Spleen (tissue), 13 donors: ENCODE data around the gene NDUFV2. TPM values are rescaled to one million over a fixed set of nuclear protein-coding genes. Genes with fewer than 3 reads are reported as not detected.

ENCODE experiments used
- DNase-seq: peaks from one replicate; pipeline ENCODE4 v3.0.0-alpha.2; 2020
- H3K27ac ChIP-seq, 8 donors: fragments of 200-600 bp; sonication (generic) in 7 of 8; 1 replicate in 4 of 8; 2 replicates in 4 of 8; pipeline versions ENCODE4 v1.5.0 to v1.8.0; 2016 to 2021; ENCODE audit warnings: inconsistent platforms in 4 of 8, mild to moderate bottlenecking in 4 of 8, moderate library complexity in 1 of 8
- H3K27me3 ChIP-seq, 7 donors: fragments of 200-600 bp; sonication (generic) in 6 of 7; replicated peaks in 1 of 7; 1 replicate in 4 of 7; 2 replicates in 3 of 7; pipeline versions ENCODE4 v1.5.0 to v1.8.0; 2016 to 2021; ENCODE audit warnings: inconsistent platforms in 3 of 7, mild to moderate bottlenecking in 1 of 7
- H3K36me3 ChIP-seq, 6 donors: fragments of 200-600 bp; sonication (generic) in 5 of 6; 1 replicate in 4 of 6; 2 replicates in 2 of 6; pipeline versions ENCODE4 v1.5.0 to v1.8.0; 2016 to 2021; ENCODE audit warnings: inconsistent platforms in 2 of 6
- H3K4me1 ChIP-seq, 6 donors: fragments of 200-600 bp; sonication (generic) in 5 of 6; 1 replicate in 3 of 6; 2 replicates in 3 of 6; pipeline versions ENCODE4 v1.5.0 to v1.8.0; 2016 to 2021; ENCODE audit warnings: inconsistent platforms in 3 of 6
- H3K4me3 ChIP-seq, 8 donors: fragments of 200-600 bp; sonication (generic) in 7 of 8; 1 replicate in 4 of 8; 2 replicates in 4 of 8; pipeline versions ENCODE4 v1.5.0 to v1.8.0; 2016 to 2021; ENCODE audit warnings: inconsistent platforms in 4 of 8, mild to moderate bottlenecking in 4 of 8, moderate library complexity in 2 of 8
- H3K9me3 ChIP-seq, 8 donors: fragments of 200-600 bp; sonication (generic) in 7 of 8; 1 replicate in 4 of 8; 2 replicates in 4 of 8; pipeline versions ENCODE4 v1.5.0 to v1.8.0; 2016 to 2021; ENCODE audit warnings: inconsistent platforms in 4 of 8
- POLR2A ChIP-seq, 3 donors: fragments of 450-650 bp; IDR thresholded peaks; one replicate each; pipeline ENCODE4 v1.5.1; 2017; ENCODE audit warnings: antibody characterized with exemption in 3 of 3, mild to moderate bottlenecking in 1 of 3
- POLR2AphosphoS5 ChIP-seq, 3 donors: sonication (generic); formaldehyde crosslinking; IDR thresholded peaks; one replicate each; pipeline ENCODE4 v1.5.1; 2017; ENCODE audit warnings: antibody characterized with exemption in 3 of 3
- WGBS, 5 donors: extraction: QIAGEN DNeasy Blood & Tissue Kit in 3 of 5; methylation state at CpG; one replicate each; pipeline versions ENCODE4 v1.1.5 to v1.1.7; 2013 to 2018; 5-methylcytosine and 5-hydroxymethylcytosine counted together
- intact Hi-C: fragments of 100-400 bp; cut with DNase I; formaldehyde crosslinking; loops from one replicate; pipeline ENCODE4 v1.15.0; 2023; ENCODE audit warnings: low total_unique reads
- long read RNA-seq, 2 donors: transcript quantifications; one replicate each; lab custom pipeline, GENCODE V29; 2026
- polyA plus RNA-seq, 3 donors: library from polyadenylated mRNA; stranded (reverse); fragments of 200-250 nt; gene quantifications; one replicate each; pipeline ENCODE4 v1.2.1, GENCODE V29; 2013
- total RNA-seq, 7 donors: library from RNA; depleted of rRNA in 3 of 7; stranded (reverse); fragments of >200 nt in 3 of 7; fragmentation: NEBNext Ultra II Directional in 4 of 7; extraction: Animal tissue kit (Norgen Biotek cat#: 25700) in 4 of 7; gene quantifications; one replicate each; pipeline versions ENCODE4 v1.1.0 to v1.2.1, GENCODE V29; 2016 to 2021
- TF ChIP-seq, protein P1 (sequence below), 11 experiments: fragments of 200-600 bp in 7 of 11; fragments of 450-650 bp in 4 of 11; sonication (generic) in 4 of 11; IDR thresholded peaks in 8 of 11; conservative IDR thresholded peaks in 3 of 11; 1 replicate in 7 of 11; 2 replicates in 4 of 11; pipeline versions ENCODE4 v1.4.0 to v1.8.0; 2016 to 2021; ENCODE audit warnings: antibody characterized with exemption in 11 of 11, inconsistent platforms in 4 of 11, mild to moderate bottlenecking in 1 of 11
- donor health status: healthy with polysubstance abuse.
- donor health status: DM: no; HTN: no; CAD: no; lungs with moderate emphysema.
- donor health status: DM: no; HTN: no; CAD: no.
- donor health status: Bipolar disorder and iron deficiency.
- donor health status: healthy.
- donor health status: DM: no; HTN: no; CAD: no.
- donor health status: DM: yes; HTN: yes; CAD: no.

NDUFV2 gene
- total RNA-seq = 100 to 1,000 TPM in 2 of 7 donors, 10 to 100 TPM in 5; 89.8 to 108 (median 92.4) TPM
- polyA plus RNA-seq = 100 to 1,000 TPM; 157 to 175 (median 160) TPM
- long read RNA-seq, donor 1, transcript NDUFV2-201 (8 exons, 930 nt) = major isoform, 72 of 72 reads
- long read RNA-seq, donor 1, partial matches to known transcripts = 0 of 72 reads
- long read RNA-seq, donor 1, other reads (novel, unspliced or antisense) = 0 of 72 reads
- long read RNA-seq, donor 2, transcript NDUFV2-201 (8 exons, 930 nt) = major isoform, 35 of 35 reads
- long read RNA-seq, donor 2, partial matches to known transcripts = 0 of 35 reads
- long read RNA-seq, donor 2, other reads (novel, unspliced or antisense) = 0 of 35 reads

DNA sequence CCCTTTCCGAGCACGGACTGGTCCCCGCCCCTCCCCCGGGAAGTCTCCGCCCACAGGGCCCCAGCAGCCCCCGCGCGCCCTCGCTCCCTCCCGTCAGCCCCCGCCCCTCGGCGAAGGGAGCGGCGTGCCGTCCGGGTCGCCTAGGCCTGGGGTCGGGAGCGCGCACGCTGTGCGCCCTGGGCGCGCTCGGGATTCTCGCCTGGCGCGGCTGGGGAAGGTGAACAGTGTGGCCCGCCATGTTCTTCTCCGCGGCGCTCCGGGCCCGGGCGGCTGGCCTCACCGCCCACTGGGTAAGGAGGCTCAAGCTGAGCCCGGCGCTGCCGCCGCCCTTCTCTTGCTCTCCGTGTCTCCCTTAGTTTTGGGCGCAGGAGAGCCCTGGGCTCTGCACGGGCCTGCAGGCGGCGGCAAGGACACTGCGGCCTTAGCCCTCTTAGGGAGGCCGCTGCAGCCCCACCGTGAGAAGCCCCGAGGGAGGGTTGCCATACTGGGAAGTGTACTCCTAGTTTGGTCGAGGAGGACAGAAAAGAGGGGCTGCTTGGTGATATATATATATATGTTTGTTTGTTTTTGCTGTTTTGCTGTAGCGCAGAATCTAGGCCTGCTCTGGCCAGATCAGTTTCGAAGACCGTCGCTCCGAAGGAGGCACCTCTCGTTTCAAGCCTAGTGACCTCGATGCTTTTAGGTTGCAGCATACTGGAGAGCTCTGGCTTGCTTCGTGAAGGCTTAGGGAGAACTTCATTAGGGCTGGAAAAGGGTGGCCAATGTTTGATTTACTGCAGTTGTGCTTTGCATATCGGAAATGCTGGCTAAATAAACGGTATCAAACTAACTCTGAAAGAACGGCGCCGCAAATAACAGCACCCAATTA lies at the start of gene NDUFV2:
TSS of gene NDUFV2 (plus strand) at position 192 of the 868 bp plus-strand sequence. CDS start at position 237, 45 bp downstream.
- Histone ChIP-seq H3K4me1 (peaks cover 39 to 65% (median 53%) of the 10 kb centered on the region in 6 donors), H3K9me3 (no peaks in the 10 kb centered on the region), H3K27me3 (no peaks in the 10 kb centered on the region), H3K36me3 (no peaks in the 10 kb centered on the region), H3K27ac (peak within 1 kb of the TSS; percentile 92 to 98 (median 97)), H3K4me3 (peak within 1 kb of the TSS; percentile 65 to 78 (median 72))
- intact Hi-C loops = loop anchor here (5.0 kb wide), 1 partner anchor 35 kb away; the partner anchor contains the start of gene ANKRD12
- DNase-seq = peak; percentile 100
- TF ChIP-seq POLR2A (IDR thresholded peaks at IDR 0.05) = peak in 2 of 3 donors; percentile 62 to 66
- TF ChIP-seq, protein P1, sequence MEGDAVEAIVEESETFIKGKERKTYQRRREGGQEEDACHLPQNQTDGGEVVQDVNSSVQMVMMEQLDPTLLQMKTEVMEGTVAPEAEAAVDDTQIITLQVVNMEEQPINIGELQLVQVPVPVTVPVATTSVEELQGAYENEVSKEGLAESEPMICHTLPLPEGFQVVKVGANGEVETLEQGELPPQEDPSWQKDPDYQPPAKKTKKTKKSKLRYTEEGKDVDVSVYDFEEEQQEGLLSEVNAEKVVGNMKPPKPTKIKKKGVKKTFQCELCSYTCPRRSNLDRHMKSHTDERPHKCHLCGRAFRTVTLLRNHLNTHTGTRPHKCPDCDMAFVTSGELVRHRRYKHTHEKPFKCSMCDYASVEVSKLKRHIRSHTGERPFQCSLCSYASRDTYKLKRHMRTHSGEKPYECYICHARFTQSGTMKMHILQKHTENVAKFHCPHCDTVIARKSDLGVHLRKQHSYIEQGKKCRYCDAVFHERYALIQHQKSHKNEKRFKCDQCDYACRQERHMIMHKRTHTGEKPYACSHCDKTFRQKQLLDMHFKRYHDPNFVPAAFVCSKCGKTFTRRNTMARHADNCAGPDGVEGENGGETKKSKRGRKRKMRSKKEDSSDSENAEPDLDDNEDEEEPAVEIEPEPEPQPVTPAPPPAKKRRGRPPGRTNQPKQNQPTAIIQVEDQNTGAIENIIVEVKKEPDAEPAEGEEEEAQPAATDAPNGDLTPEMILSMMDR (IDR thresholded peaks at IDR 0.05 in 8 of 11, conservative IDR thresholded peaks at IDR 0.05 in 3 of 11) = peak in 3 of 11 experiments; percentile 12 to 35 (median 15)
- peak; percentile 95 to 98 (median 97) for TF ChIP-seq POLR2AphosphoS5 (IDR thresholded peaks at IDR 0.05)
- 1 to 7% (median 3%) methylated on average over 15 to 64 of the region's 64 CpGs for WGBS, 5 donors

DNA sequence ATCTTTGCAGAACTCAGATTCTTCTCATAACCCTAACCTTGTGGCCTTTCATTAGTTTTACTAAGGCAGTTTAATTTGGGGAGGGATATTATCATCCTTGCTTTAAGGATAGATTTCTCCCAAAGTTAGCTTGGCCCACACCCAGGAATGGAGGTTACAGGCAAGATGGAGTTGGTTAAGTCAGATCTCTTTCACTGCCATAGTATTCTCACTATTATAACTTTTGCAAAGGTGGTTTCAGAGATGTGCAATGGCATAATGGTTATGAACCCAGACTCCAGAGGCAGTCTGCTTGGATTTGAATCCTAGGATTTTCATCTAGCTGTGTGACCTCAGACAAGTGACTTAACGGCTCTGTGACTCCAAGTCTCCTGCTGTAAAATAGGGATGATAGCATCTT lies 48.7 kb upstream of the NDUFV2 start:
- H3K27me3 ChIP-seq = no peaks in the 10 kb centered on the region
- intact Hi-C loops = no loop called here
- no peaks in the 10 kb centered on the region for H3K36me3 ChIP-seq
- H3K9me3 ChIP-seq = peaks cover 0 to 43% (median 33%) of the 10 kb centered on the region in 8 donors
- 91 to 100% (median 93%) methylated on average over 1 of the region's 1 CpG for WGBS, 5 donors
- no peak for DNase-seq
- no peak overlapping the region for H3K4me3 ChIP-seq
- no peak overlapping the region for H3K27ac ChIP-seq
- TF ChIP-seq POLR2A (IDR thresholded peaks at IDR 0.05) = no peak
- TF ChIP-seq, protein P1 (IDR thresholded peaks at IDR 0.05 in 8 of 11, conservative IDR thresholded peaks at IDR 0.05 in 3 of 11) = no peak
- TF ChIP-seq POLR2AphosphoS5 (IDR thresholded peaks at IDR 0.05) = no peak
- peaks cover 0 to 9% (median 6%) of the 10 kb centered on the region in 6 donors for H3K4me1 ChIP-seq

DNA sequence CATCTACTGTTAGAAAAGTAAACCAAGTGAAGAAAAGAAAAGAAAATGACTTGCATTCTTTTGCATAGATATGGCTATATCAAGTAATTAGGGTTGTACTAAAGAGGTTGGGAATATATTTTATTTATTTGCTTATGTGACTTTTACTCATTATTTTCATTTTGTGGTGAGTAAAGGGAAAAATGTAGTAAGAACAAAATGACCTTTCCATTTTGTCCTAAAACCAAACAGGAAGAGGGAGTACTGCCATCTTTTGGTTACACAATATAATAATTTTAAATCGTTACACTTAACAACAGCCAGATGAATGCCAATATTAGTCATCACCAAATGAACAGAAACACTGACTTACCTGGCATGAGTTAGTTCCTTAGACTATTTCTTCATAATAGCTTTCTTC lies 47.3 kb upstream of the NDUFV2 start:
- DNase-seq = no peak
- H3K27me3 ChIP-seq = no peaks in the 10 kb centered on the region
- no peak overlapping the region for H3K4me3 ChIP-seq
- intact Hi-C loops = no loop called here
- TF ChIP-seq, protein P1 (IDR thresholded peaks at IDR 0.05 in 8 of 11, conservative IDR thresholded peaks at IDR 0.05 in 3 of 11) = no peak
- TF ChIP-seq POLR2AphosphoS5 (IDR thresholded peaks at IDR 0.05) = no peak
- no peak for TF ChIP-seq POLR2A (IDR thresholded peaks at IDR 0.05)
- H3K36me3 ChIP-seq = no peaks in the 10 kb centered on the region
- peaks cover 0 to 9% (median 6%) of the 10 kb centered on the region in 6 donors for H3K4me1 ChIP-seq
- H3K9me3 ChIP-seq = peaks cover 0 to 30% (median 24%) of the 10 kb centered on the region in 8 donors
- H3K27ac ChIP-seq = no peak overlapping the region
- WGBS, 5 donors = 0 to 7% (median 3%) methylated on average over 1 of the region's 1 CpG
